GM21515 (cell line): ENCODE data around the gene NOTCH1.

ENCODE experiments used
- ATAC-seq: cut with Tn5 transposase; IDR thresholded peaks from one replicate; pipeline ENCODE4 v1.9.1; 2021; ENCODE audit not compliant: unreplicated experiment

NOTCH1 gene

DNA sequence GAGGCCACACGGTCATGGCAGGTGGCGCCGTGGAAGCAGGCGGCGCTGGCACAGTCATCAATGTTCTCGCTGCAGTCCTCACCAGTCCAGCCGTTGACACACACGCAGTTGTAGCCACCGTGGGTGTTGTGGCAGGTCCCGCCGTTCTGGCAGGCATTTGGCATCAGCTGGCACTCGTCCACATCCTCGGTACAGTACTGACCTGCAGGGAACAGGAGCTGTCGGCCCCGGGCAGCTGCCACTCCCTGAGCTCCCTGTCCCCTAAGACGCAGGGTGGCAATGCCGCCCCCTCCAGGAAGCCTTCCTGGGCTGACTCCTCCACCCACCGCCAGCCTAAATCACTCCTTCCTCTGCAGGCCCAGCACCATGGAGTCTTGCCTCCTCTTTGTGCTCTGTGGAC is 27.2 kb downstream of the NOTCH1 start:
- no peak for ATAC-seq

DNA sequence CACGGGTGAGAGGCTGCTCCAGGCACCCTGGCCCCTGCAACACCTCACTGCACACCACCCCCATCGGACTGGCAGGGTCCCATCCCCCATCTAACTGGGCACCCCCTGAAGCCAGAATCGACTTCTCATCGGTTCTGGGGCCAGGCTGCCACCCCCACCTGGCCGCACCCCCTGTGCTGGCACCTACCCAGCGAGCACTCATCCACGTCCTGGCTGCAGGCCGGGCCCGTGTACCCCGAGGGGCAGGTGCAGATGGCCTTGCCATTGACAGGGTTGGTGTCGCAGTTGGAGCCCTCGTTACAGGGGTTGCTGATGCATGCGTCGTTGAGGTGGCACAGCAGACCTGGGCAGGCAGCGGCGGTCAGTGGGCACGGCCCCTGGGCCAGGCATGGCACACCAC is 27.9 kb downstream of the NOTCH1 start:
- ATAC-seq, result no peak

GRCh38 chr9:136517012-136517743 is 28.7 kb downstream of the NOTCH1 start:
- ATAC-seq, result no peak

DNA sequence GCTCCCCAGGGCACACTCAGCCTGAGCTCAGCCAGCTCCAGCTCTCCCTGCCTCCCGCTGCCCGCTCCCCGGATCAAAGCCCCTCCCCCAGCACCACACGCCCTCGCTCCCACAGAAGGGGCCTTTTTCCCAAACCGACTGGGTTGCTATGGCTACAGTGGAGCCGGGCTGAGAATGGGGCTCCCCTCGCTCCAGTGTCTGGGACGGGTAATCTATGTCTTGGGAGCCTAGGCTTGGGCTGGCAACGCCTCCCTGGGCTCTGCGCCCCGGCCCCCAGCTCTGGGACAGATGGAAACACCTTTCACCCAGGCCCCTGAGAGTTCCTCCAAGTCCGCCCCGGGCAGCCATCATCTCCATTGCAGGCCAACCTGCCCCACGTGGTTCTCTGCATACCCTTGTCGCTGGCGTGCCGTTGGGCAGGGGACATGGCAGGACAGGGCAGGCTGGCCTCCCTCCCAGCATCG is 29.6 kb downstream of the NOTCH1 start:
- no peak for ATAC-seq

DNA sequence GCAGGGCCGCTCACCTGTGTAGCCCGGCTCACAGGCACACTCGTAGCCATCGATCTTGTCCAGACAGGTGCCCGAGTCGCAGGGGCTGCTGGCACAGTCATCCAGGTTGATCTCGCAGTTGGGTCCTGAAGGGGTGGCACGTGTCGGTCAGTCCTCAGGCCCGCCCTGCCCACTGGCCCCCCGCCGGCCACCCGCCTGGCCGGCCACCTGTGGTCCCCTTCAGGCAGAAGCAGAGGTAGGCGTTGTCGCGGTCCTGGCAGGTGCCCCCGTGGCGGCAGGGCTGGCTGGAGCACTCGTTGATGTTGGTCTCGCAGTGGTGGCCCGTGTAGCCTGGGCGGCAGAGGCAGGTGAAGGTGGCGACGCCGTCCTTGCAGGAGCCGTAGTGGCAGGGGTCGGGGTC is 30.6 kb downstream of the NOTCH1 start:
- no peak for ATAC-seq

DNA sequence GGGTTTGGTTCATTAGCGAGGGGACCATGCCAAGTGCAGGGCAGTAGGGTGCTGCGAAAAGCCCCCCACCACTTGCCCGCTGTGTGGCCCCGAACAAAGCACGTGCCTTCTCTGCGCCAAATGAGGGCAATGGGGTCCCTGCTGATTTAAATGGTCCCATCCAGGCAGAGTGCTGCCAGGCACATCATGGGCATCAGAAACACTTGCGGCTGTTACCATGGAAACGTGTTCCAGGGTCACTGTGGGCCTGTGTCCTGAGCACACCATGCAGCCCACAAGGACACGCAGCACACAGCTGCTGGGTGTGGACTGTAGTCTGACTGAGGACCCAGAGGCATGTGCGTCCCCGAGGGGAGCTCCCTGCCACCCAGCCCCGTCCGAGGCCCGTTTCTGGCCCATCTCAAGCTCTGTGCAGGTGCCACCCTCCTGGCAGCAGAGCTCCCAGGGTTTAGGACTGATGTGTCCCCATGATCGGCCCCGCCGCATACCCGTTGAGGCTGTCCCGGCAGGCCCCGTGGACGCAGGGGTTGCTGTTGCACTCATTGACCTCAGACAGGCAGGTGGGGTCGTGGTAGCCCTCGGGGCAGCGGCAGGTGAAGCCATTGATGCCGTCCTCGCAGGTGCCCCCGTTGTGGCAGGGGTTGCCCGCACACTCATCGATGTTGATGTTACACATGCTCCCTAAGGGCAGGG is 31.7 kb downstream of the NOTCH1 start:
- no peak for ATAC-seq

- no peak for ATAC-seq
Measured at GRCh38 chr9:136513191-136513590, 32.7 kb downstream of the NOTCH1 start.

DNA sequence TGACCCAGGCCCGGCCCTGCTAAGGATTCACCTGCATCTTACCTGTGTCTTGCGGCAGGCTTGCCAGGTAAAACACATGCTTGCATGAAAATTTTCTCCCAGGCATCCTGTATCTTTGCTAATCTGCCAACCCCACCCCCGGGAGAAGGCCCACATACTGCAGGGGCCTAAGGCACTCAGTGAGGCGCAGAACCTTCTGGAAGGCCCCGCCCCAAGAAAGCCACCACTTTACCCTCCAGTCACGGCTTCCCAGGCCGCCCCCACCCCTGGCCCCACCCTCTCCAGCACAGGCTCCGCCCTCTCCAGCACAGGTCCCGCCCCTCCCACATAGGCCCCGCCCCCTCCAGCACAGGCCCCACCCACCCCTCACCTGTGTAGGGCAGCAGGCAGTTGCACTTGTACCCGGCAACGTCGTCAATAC is 33.2 kb downstream of the NOTCH1 start:
- ATAC-seq, result no peak

DNA sequence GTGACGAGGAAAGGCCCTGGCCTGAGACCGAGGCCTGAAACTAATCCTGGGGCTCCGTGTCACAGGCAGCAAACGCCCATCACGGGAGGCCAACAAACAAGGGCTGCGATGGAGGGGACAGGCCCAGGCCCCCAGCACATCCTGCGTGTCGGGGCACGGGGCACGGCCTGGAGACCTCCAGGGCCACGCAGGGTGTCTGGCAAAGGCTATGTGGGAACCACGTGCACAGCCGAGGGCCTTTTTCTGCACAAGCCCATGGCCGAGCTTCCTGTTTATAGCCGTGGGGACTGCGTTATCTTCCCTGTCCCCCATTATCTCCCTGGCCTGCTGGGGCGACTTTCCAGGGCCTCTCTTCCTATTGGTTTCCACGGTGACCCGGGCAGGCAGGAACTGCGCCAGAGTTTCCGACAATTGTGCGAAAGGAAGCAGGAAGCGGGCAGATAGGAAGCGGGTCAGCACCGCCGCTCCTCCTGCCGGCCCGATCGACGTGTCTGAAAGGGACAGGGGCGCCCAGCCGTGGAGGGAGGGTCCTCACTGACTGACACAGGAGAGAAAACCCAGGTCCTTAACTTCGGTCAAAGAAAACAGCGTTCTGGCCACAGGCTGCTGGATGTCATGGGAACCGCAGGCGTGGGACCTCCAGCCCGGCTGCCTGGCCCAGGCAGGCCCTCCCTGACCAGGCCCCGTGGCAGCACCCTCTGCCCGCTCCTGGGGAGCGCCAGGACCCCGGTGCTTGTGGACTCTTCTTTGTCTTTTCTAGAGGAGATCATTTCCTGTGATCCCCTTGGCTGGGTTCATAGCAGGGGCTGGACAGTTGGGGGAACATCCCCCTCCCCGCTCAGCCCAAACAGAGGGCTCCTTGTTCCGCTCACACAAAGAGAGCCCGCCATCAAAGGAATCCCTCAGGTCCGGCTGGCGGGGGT is 33.9 kb downstream of the NOTCH1 start:
- ATAC-seq, result no peak

GRCh38 chr9:136511144-136511669 is 34.6 kb downstream of the NOTCH1 start:
- ATAC-seq, result no peak

DNA sequence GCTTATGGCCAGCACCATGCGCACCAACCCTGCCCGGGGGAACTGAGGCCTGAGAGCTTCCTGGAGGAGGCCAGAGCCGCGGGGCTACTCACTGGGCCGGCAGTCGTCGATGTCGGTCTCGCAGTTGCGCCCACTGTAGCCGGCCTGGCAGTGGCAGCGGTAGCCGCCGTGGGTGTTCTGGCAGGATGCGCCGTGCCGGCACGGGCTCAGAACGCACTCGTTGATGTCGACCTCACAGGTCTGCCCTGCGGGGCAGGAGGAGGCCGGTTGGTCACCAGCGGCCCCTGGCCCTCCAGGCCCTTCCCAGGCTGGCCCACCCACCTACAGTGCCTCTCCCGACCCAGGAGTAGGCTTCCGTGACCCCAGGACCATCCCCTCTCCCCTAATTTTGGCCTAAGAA is 35.3 kb downstream of the NOTCH1 start:
- no peak for ATAC-seq

- ATAC-seq, result no peak
Measured at GRCh38 chr9:136509549-136509948, 36.3 kb downstream of the NOTCH1 start.

- no peak for ATAC-seq
Measured at GRCh38 chr9:136508729-136509500, 36.9 kb downstream of the NOTCH1 start.

DNA sequence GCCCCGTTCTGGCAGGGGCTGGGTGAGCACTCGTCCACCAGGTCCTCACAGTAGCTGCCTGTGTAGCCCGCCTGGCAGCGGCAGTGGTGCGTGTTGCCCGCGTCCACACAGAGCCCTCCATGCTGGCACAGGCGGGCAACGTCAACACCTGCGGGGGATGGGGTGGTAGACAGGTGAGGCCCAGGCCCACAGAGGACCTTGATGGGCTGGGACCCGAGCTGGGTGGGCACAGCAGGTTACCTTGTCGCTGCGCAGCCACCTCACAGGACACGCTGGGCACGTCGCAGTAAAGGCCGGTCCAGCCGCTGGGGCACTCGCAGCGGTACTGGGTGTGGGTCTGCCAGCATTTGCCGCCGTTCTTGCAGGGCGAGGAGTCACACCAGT is 37.9 kb downstream of the NOTCH1 start:
- no peak for ATAC-seq

- no peak for ATAC-seq
Measured at GRCh38 chr9:136507221-136507991, 38.4 kb downstream of the NOTCH1 start.

DNA sequence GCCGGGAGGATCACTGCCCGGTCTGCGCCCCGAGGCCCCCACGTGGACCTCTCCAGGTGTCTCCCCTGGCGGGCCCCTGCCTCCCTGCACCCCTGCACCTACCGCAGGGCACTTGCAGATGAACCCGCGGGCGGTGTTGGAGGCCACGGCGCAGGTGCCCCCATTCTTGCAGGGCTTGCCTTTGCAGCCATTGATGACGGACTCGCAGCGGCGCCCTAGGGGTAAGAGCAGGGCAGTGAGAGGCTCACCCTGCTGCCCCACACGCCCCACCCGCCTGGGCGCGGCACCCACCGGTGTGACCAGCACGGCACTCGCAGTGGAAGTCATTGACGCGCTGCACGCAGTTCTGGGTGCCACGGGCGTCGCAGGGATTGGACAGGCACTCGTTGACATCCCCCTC is 39.4 kb downstream of the NOTCH1 start:
- no peak for ATAC-seq

- no peak for ATAC-seq
Measured at GRCh38 chr9:136505406-136506403, 40.1 kb downstream of the NOTCH1 start.

DNA sequence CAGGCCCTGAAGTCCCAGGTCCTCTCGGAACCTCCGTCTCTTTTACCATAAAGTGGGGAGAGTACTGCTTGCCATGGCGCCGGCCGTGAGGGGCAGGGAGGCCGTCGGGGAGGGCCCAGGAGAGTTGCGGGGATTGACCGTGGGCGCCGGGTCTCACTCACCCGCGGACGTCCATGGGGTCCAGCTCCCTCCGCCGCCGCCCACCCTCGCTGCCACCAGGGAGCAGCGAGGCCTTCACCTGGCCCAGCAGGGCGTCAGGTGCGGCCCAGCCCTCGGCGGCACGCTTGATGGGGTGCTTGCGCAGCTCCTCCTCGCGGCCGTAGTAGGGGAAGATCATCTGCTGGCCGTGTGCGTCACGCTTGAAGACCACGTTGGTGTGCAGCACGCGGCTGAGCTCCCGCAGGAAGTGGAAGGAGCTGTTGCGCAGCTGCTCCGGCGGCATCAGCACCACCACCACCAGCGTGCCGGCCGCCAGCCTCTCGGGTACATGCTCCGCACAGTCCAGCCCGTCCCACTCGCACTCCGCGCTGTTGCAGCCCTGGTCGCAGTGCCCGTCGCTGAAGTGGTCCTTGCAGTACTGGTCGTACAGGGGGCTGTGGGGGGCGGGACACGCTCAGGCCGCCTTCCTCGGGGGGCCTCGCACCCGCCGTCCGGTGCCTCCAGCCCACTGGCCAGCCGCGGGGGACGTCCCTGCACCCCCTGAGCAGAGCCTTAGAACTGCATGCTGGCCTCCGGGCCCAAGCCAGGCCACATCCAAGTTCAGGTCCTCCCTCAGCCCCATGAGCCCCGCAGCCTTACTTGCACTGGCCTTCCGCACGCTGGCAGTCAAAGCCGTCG is 41.1 kb downstream of the NOTCH1 start:
- ATAC-seq, result no peak
